Stimulated activated naive CD4-positive, alpha-beta T cell treated with Interleukin-2 at 50 U/mL for 16 hours (primary cell): ENCODE results near the gene PRDM16.

Experiments used
- DNase-seq: peaks from one replicate; lab custom pipeline; 2025; lab: John Stamatoyannopoulos, UW

PRDM16 gene

DNA sequence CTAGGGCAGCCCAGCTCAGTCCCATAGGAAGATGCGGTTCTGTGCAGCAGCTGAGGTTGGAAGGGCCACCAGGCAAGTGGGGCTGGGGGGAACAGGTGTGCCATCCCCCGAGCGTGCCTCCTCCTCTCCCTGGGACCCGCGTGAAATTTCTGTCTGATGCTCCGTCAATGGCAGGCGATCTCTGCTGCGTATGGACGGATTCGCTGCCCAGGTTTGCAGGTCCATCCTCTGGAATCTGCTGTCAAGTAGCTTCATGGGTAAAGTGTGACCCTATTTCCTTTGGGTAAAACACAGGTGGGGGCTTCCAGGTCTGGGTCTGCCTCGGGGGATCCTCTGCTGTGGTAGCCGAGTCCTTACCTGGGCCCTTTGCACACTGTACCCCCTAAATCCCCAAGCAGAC, 270.9 kb downstream of the PRDM16 start:
- no peak for DNase-seq

- DNase-seq: no peak
These were observed 271.7 kb downstream of the PRDM16 start for GRCh38 chr1:3340548-3341235.

DNA sequence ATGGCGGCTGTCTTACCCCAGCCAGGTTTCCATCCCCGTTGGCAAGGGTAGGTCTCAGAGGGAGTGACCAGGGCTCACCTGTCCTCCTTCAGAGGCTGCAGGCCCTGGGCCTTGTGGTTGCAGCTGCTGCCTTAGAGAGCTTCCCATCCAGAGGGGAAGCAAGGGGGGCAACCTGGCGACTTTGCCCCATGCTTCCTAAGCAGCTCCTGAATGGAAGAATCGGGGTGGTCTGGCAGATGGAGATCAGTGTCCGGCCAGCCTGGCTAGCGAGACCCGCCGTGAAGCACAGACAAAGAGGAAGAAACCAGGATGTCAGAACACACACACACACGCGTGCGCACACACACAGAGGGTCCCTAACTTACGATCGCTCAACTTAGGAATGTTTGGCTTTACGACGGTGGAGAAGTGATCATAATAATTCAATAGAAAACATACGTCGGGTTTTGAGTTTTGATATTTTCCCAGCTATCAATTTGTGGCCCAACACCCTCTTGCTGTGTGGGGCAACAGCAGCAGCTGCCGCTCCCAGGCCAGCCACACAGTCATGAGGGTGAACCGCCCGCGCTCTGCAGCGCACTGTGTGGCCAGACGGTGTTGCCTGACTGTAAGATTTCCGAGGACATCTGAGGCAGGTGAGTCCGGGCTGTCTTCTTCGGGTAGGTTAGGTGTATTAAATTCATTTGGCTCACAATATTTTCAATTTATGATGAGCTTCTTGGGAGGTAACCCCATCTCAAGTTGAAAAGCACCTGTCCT, 272.4 kb downstream of the PRDM16 start:
- DNase-seq: no peak

GRCh38 chr1:3342960-3343359, 274.0 kb downstream of the PRDM16 start:
- no peak for DNase-seq

DNA sequence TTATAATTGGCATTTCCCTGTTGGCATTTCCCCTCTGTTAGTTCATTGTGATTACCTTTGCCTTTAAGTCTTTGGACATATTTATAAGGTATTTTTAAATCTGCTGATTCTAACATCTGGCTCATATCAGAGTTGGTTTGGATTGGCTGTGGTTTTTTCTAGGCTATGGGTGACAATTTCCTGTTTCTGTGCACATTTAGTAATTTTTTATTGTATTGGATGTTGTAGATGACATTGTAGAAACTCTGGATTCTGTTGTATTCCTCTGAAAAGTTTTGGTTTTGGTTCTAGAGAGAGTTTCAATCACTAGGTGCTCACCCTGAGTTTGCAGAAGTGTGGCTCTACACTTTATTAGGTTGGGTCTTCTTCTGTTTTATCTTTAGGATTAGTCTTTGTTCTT, 275.4 kb downstream of the PRDM16 start:
- DNase-seq: no peak

DNA sequence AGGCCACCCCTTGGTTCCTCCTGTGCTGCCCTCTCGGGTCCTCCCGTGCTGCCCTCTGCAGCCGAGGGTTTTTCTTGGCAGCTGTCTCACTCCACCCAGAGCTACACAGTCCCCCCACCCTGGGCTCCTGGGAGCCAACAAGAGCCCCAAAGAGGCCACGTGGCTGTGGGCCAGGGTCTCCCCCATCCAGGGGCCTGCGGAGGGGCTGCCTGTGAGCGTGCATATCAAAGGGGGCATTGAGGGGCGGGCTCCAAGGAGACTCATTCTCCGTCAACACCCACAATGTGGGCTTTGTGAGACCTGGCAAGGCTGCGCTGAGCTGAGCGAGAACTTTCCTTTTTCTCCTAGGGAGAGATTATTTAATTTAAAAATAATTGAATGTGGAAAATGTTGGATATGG, 276.8 kb downstream of the PRDM16 start:
- no peak for DNase-seq

DNA sequence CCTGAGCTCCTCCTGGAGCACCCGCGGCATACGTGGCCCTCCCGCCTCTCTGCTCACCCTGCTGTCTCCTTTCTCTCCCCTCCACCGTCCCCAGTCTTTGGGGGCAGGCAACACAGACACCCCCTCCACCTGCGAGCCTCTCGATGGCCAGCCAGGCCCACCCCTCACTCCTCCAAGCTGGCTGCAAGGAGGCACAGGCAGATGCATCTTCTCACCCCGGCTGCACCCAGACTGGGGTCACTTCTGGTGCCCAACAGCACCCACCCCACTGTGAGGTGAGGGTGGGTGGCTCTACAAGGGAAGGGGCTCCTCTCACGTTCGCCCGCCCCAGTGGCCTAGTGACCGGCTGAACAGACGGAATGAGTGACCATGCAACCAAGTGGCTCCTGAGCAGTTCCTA, 277.5 kb downstream of the PRDM16 start:
- DNase-seq: no peak

GRCh38 chr1:3347257-3348020, 278.4 kb downstream of the PRDM16 start:
- DNase-seq: no peak

- DNase-seq: no peak
These were observed 279.3 kb downstream of the PRDM16 start for GRCh38 chr1:3348196-3348865.

GRCh38 chr1:3349161-3349967, 280.4 kb downstream of the PRDM16 start:
- DNase-seq: no peak

DNA sequence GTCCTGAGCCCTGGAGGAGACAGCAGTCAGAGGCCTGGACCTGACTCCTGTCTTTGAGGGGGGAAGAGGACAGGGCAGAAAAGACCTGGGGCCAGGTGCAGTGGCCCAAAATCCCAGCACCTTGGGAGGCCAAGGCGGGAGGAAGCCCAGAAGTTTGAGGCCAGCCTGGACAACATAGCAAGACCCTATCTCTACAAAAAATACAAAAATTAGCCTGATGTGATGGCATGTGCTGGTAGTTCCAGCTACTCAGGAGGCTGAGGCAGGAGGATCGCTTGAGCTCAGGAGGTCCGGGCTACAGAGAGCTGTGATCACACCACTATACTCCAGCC, 280.9 kb downstream of the PRDM16 start:
- DNase-seq: no peak

- no peak for DNase-seq
These were observed 281.7 kb downstream of the PRDM16 start for GRCh38 chr1:3350506-3351261.

DNA sequence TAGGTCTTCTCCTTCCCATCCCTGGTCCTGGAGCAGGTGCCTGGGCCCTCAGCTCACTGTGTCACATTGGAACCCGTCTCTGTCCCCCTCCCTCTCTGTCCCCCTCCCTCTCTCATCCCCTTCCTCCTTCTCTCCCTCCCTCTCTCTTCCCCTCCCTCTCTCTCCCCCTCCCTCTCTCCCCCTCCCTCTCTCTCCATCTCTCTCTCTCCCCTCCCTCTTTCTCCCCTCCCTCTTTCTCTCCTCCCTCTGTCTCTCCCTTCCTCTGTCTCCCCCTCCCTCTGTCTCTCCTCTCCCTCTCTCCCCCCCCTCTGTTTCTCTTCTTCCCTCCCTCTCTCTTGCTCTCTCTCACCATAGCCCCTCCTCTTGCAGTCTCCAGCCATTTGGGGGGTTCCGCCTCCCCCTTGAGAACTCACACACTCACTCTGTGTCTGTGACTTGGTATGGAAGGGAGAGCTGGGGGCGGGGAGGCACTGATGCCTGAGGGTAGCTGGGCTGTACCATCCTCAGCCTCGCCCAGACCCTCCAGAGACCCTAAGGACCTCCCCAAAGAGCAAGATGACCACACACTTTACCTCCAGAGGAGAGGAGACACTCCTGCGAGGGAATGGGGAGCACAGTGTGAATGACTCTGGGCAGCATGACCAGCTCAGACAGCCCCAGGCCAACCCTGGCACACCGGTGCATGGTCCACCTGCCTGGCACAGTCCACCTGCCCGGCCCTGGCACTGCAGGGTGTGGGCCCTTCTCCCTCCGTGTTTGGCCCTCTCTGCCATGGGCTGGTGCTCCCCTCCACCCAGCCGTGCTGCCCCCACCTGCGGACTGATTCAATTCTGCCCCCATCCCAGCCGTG, 282.7 kb downstream of the PRDM16 start:
- no peak for DNase-seq

DNA sequence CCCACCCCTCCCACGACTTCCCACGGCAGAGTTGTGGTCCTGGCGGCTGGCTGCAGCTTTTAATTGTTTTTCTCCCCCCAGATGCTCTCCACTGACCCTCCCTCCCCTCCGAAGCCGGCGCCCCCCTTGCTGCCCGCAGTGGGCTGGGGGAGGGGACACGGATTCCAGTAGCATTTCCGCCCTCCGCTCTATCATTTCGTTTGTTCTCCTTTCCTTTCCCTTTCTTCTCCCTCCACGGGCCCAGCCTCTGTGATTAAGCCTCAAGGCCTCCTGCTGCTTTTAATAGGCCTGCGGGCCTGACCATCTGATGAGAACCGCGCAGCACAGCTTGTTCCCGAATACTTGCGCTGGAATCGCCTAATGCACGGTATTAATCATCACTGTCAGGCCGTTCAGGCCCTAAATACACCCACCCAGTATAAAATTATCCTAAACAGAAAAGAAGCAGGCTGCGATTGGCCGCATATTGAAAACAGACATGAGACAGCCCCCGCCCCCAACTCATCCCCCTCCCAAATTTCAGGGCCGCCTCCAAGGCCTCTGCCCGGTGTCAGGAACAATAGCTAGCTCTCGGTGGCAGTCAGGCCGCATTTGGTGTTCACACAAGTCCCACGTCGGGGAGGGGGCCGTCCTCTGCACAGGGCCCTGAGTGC, 283.4 kb downstream of the PRDM16 start:
- no peak for DNase-seq

GRCh38 chr1:3352952-3353331, 283.9 kb downstream of the PRDM16 start:
- DNase-seq: no peak

GRCh38 chr1:3353876-3354275, 284.9 kb downstream of the PRDM16 start:
- DNase-seq: no peak

GRCh38 chr1:3355089-3355488, 286.1 kb downstream of the PRDM16 start:
- no peak for DNase-seq

- DNase-seq: no peak
These were observed 287.2 kb downstream of the PRDM16 start for GRCh38 chr1:3355894-3356826.
